AG04449 (cell line): ENCODE measurements around the gene MAP10.

Experiments
- CTCF ChIA-PET: fragments of 350-600 bp; formaldehyde crosslinking; extraction: SDS; loops from one replicate; lab custom pipeline; 2021; ENCODE audit warnings: antibody characterized with exemption; lab: Yijun Ruan, JAX
- POLR2A ChIA-PET: fragments of 400-600, 350-600 bp; formaldehyde crosslinking; extraction: SDS; loops from one replicate; lab custom pipeline; 2020; ENCODE audit warnings: antibody characterized with exemption, inconsistent platforms; lab: Yijun Ruan, JAX
- DNase-seq: peaks from one replicate; pipeline ENCODE4 v3.0.0-alpha.2; 2010; ENCODE audit warnings: low read depth, low spot score
- H3K4me3 ChIP-seq: 2 replicates; pipeline ENCODE4 v1.5.1; 2011; ENCODE audit warnings: low read depth, mild to moderate bottlenecking, control low read depth, low read length
- CTCF ChIP-seq: IDR thresholded peaks from one replicate; pipeline ENCODE4 v1.5.1; 2011; ENCODE audit warnings: mild to moderate bottlenecking, moderate library complexity, low read length, control low read depth, inconsistent platforms; ENCODE audit not compliant: insufficient read depth; ENCODE audit errors: missing control alignments

MAP10 gene

GRCh38 chr1:232854798-232855159 is 49.6 kb downstream of the MAP10 start:
- ChIA-PET POLR2A (no interaction called here), CTCF (interaction anchor here (0.7 kb wide), 1 partner anchor 67 kb away, joined by 3 read pairs; no protein-coding TSS in a partner anchor)
- TF ChIP-seq CTCF, result no peak
- DNase-seq, result no peak
- no peak overlapping the region for H3K4me3 ChIP-seq

GRCh38 chr1:232856541-232856940 is 51.3 kb downstream of the MAP10 start:
- no peak for TF ChIP-seq CTCF
- ChIA-PET CTCF (no interaction called here), POLR2A (no interaction called here)
- no peak for DNase-seq
- no peak overlapping the region for H3K4me3 ChIP-seq
